LNCAP (cell line): Measurements from ENCODE around the gene KSR1.

Experiments
- TF ChIP-seq, protein P1 (sequence below): fragments of 450-650 bp; IDR thresholded peaks from 2 replicates; pipeline ENCODE4 v1.5.1; 2017; ENCODE audit warnings: mild to moderate bottlenecking

The KSR1 gene

DNA sequence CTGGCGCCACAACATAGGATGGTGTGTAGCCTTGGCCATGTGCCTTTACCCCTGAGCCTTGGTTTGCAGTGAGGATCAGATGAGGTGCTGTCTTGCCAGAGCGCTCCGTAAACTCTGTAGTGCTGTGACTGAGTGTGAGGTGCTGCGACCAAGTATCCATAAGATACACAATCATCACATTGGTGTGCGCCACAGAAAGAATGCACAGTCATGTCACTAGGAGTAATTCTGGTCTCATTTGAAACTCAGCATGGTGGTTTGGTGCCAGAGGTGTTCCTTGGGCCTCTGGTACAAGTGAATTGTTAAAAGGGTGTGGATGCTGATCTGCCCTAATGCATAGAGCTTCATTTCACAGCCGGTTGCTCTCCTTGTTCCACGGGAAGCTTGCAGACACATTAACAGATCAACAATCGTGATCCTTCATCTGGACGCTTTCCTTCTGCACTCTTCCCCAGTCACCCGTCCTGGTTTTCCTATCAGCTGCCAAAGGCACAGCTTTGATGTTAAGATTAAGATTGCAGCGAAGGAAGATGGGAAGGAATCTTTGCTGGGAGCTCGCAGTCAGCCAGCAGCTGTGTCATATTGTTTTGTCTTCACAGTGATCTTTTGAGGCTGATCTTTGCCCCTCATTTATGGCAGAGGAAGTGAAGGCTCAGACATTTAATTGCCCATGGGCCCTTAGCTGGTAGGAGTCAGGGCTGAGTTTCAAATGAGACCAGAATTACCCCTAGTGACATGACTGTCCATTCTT, 79.1 kb downstream of the KSR1 start:
- TF ChIP-seq, protein P1, sequence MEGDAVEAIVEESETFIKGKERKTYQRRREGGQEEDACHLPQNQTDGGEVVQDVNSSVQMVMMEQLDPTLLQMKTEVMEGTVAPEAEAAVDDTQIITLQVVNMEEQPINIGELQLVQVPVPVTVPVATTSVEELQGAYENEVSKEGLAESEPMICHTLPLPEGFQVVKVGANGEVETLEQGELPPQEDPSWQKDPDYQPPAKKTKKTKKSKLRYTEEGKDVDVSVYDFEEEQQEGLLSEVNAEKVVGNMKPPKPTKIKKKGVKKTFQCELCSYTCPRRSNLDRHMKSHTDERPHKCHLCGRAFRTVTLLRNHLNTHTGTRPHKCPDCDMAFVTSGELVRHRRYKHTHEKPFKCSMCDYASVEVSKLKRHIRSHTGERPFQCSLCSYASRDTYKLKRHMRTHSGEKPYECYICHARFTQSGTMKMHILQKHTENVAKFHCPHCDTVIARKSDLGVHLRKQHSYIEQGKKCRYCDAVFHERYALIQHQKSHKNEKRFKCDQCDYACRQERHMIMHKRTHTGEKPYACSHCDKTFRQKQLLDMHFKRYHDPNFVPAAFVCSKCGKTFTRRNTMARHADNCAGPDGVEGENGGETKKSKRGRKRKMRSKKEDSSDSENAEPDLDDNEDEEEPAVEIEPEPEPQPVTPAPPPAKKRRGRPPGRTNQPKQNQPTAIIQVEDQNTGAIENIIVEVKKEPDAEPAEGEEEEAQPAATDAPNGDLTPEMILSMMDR, result no peak

DNA sequence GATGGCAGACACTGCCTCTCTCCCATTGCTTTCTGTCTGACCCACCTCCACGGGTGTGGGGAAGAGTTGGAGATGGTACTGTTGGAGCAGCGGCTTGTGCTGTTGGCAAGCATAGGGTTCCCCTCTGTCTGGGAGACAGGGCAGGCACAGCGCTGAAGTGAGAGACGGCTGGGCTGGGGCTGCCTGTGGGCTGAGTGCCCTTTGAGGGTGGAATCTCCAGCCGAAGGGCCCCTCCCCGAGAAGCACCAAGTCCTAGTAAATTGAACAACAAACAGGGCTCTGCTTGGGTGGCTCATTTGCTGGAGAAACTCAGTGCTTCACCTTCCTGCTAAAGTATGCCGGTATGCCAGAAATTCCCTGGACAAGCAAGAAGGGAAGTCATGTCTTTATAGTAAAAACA, 79.7 kb downstream of the KSR1 start:
- TF ChIP-seq, protein P1, result no peak

DNA sequence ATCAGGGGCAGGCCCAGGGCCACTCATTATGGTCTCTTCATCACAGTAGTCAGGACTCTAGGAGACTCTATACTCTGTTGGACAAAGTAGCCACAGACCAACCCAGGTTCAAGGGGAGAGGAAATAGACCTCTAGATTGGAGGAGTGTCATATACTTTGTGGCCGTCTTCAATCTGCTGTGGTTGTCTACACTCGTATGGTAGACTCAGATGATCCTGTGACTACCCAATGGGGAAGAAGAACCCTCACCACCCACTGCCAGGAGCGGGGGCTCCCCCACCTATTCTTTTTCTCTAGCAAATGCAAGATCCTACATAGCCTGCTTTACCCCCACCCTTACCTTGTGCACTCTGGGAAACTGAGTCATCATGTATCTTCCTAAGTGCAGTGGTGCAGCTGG, 80.5 kb downstream of the KSR1 start:
- TF ChIP-seq, protein P1, result no peak

DNA sequence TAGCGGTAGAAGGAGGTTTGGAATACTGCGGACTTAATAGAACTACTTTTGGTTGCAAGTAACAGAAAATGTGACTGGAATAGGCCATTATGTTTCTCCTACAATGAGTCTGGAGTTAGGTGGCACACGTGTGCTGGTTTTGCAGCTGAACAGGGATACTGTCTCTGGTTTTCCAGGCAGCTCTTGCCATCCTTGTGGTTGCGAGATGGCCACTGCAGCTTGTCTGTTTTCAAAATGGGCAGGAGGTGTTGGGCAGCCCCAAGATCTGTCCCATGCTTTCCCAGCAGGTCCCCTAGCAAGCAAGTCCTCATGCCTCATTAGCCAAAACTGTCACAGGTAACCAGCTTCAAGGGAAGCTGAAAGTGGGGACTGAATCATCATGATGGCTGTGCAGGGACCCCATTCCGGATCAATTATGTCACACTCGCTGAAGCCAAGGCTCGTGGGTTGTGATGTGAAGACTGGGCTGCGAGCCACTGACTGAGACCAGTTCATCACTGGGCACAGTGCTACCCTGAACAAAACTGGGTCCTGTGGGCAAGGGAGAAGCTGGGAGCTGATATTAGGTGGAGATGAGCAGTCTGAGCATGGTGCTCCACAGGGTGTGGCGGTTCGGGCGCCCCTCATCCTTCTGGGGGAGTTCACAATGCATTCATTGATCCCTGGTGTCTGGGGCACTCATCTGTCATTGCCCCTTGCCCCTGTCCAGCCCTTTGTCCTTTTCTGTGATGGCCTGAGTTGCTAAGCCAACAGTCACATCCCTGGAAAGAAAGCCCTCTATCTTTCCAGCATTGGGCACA, 82.1 kb downstream of the KSR1 start:
- TF ChIP-seq, protein P1, result no peak

DNA sequence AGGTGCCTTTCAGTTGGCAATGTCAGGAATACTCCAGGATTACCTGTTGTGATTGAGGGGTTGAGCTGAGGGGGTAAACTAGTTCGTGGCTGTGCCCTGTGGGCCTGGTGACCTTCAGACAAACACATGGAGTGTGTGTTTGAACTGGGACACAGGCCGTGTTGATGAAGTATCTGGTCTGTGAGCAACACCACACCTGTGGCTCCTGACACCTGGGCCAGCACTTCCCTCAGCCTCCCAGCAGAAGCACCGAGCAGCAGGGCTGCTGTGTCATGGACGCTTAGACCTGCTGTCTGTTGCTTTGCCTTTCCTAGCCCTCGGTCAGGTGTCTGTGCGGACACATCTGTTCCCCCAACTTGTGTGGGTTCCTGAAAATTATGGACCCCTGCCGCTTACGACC, 82.9 kb downstream of the KSR1 start:
- TF ChIP-seq, protein P1, result no peak

DNA sequence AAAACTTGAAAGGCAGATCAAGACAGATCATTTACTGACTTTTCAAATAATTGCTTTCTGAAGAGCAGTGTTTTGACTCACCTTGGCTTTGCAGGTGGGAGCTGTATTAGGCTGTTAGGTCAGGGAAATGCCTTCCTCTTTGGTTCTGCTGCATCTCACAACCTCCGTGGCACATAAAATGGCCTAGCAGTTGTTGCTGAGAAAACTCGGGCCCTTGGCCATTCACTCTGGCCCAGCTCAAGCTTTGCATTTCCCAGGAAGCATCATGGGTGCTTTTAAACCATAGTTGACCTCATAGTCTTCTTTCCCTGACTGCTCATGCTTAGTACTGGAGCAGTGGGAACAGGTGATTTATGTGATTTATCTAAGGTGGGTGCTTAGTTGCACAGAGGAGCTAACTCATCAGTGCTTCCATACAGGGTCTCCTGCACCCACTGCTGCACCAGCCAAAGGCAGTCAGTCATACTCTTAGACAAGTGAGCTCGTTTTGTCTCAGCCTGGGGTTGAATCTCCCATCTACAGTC, 83.6 kb downstream of the KSR1 start:
- TF ChIP-seq, protein P1, result no peak

DNA sequence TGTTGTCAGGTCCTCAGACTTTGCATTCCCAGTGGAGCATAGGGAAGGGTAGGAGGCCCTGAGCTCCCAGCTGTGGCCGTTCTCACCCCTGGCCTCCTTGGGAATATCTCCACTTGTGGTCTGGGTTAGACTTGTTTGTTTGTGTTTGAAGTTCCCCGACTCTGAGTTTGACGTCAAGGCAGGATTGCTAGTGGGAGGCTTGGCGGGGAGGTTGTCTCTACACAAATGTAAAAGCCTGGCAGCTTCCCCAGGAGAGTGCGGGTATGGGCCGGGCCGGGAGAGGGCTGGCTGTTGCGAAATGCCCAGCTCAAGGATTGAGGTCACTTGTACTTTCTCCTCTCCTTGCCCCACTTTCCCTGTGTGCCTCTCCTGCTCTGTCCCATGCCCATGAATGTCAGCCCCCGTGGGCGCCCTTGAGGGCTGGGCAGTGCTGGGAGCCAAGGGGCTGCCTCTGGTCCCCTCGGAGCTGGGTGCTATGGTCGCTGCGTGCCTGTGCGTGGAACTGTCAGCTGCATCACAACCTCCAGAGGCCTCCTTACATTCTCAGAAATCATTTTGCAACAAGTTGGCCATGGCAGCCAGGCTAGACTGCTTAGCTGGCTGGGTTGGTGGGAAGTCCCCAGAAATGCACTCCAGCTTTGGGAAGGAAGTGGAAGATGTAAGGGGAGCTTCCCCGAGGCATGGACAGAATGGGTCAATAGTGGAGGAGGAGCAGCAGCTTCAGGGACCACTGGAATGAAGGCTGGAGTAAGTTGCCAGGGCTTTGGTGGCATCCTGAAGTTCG, 84.3 kb downstream of the KSR1 start:
- TF ChIP-seq, protein P1, result no peak
